Rectal smooth muscle tissue (tissue), 1 donor: ENCODE measurements around the gene OSBPL7.

Experiments used
- H3K27ac ChIP-seq: one replicate; pipeline ENCODE4 v1.7.0; 2013; ENCODE audit warnings: low read depth, low read length, inconsistent platforms
- H3K27me3 ChIP-seq: one replicate; pipeline ENCODE4 v1.7.0; 2013; ENCODE audit warnings: low read length; ENCODE audit not compliant: control insufficient read depth, insufficient read depth
- H3K36me3 ChIP-seq: one replicate; pipeline ENCODE4 v1.7.0; 2013; ENCODE audit warnings: low read length; ENCODE audit not compliant: control insufficient read depth, insufficient read depth
- H3K4me1 ChIP-seq: one replicate; pipeline ENCODE4 v1.7.0; 2013; ENCODE audit warnings: low read length; ENCODE audit not compliant: control insufficient read depth, insufficient read depth
- H3K4me3 ChIP-seq: one replicate; pipeline ENCODE4 v1.7.0; 2013; ENCODE audit warnings: low read length
- H3K9ac ChIP-seq: one replicate; pipeline ENCODE4 v1.7.0; 2013; ENCODE audit warnings: low read length

The OSBPL7 gene

DNA sequence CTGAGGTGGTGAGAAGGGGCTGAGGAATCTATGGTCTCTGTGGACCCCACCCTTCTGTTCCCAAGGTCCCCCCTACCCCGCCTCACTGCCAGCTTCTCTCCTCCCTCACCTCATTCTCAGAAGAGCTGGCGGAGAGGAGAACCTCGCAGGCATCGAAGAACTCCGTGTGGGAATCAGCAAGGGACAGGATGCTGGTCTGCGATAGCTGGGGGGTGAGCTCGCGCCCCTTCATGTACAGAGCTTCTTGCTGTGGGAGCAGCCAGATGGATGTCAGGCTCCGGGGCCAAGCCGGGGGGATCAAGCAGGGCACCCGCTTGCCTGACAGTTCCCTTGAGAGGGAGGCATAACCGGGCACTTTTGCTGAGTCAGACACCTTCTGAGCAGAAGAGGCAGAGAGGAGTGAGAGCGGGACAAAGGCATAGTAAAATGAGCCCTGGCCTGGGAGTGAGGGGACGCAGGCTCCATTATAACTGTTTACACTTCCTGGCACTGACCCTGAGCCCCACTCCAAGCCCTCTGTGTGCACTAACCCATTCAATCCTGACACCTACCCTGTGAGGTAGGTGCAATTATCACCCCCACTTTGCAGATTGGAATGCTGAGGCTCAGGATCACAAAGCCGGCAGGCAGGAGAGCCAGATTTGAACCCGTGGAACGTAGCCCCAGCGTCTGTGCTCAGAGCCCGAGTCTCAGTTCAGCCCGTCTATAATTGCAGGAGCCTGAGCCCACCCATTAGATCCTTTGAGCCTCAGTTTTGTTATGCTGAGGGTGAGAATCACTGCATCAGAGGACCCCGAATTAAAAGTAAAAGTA lies 6.3 kb downstream of the OSBPL7 start:
- Histone ChIP-seq H3K4me1 (no peaks in the 10 kb centered on the region), H3K27ac (no peak overlapping the region), H3K27me3 (no peaks in the 10 kb centered on the region), H3K4me3 (no peak overlapping the region), H3K36me3 (peaks cover 35% of the 10 kb centered on the region), H3K9ac (no peak overlapping the region)

DNA sequence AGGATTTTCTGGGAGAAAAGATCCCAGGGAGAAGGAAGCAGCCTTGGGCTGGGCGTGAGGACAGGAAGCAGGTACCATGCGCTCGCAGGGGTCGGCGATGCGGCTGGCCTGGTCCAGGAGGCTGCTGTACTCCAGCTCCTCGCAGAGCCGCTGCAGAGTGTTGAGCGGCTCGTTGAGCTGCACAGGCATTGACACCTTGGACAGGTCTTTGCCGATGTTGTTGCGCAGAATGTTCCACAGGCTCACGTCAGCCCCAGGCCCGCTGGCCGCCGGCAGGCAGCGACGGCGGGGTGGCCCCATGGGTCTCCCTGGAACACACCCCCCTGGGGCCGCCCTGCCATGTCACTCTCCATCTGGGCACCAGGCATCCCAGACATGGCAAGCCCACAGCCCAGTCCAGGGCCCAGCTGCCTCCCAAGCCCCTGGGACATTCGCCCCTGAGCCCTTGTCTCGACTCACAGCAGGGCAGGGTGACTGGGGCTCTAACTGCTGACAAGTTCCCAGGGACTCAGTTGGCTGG lies 8.0 kb downstream of the OSBPL7 start:
- Histone ChIP-seq H3K27me3 (no peaks in the 10 kb centered on the region), H3K27ac (no peak overlapping the region), H3K36me3 (peaks cover 41% of the 10 kb centered on the region), H3K4me3 (no peak overlapping the region), H3K4me1 (no peaks in the 10 kb centered on the region), H3K9ac (no peak overlapping the region)

DNA sequence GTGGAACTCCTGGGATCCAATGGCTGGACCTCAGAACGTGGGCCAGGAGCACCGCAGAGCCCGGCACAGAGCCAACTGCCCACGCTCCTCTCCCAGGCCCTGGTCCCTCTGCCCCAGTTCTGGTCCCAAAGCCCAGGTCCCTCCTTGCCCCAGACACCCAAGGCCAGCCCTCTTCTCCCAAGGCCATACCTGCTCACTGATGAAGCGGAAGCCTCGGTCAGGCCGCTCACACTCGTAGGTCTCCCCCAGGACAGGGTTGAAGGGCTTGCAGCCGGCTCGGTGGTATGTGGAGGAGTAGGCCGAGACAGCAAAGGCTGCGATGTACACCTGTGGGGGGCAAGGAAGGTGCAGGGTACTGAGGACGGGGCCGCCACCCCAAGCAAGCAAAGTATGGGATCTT lies 8.5 kb downstream of the OSBPL7 start:
- Histone ChIP-seq H3K4me3 (no peak overlapping the region), H3K27me3 (no peaks in the 10 kb centered on the region), H3K9ac (no peak overlapping the region), H3K36me3 (peaks cover 41% of the 10 kb centered on the region), H3K27ac (no peak overlapping the region), H3K4me1 (no peaks in the 10 kb centered on the region)

DNA sequence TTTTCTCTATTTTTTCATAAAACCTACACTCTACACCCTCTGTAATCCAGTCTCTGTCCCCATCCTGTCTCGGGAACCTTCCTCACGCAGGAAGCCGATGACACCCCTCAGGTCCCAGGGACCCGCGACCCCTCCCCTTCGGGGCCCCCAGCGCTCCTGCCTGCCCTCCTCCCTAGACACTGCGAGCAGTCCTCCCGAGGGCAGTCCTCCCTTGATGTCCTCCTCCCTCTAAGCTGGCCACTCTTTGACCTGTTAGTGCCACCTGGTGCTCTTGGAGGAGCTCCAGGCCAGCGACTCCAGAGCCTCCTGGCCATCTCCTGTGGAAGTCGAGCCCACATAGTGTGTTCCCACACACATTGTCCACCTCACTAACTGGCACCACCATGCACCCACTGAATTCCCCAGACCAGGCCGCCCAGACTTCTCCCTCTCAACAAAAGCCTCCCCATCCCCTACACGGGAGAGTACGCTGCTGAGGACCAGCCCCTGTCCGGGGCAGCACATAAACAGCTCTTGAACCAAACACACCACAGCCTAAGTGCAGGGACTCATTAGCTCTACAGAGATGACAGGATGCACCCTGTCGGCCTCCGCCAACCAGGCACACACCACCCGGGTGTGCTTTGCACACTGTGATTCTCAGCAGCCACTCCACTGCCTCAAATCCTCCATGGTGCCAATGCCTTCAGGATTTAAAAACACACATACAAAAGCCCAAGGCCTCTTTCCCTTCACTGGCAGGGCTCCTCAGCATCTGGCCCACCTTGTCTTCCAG lies 9.3 kb downstream of the OSBPL7 start:
- Histone ChIP-seq H3K9ac (no peak overlapping the region), H3K4me1 (no peaks in the 10 kb centered on the region), H3K27me3 (no peaks in the 10 kb centered on the region), H3K27ac (no peak overlapping the region), H3K4me3 (no peak overlapping the region), H3K36me3 (peaks cover 42% of the 10 kb centered on the region)

DNA sequence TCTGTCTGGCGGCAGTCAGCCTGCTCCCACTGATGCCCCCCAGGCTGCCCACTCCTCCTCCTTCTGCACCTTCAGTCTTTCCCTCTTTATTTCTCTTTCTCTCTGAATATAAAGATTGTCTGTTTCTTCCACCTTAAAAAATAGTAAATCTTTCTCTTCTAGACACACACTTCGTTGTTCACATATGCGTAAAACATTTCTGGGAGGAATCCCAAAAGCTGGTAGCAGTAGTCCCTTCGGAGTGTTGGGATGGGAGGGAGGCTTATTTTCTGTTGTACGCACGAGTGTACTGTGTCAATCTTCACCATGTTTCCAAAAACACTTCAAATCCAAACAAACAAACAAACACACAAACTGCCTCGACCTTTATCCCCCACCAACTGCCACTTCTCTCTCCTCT lies 9.9 kb downstream of the OSBPL7 start:
- H3K4me1 ChIP-seq: no peaks in the 10 kb centered on the region
- no peak overlapping the region for H3K4me3 ChIP-seq
- H3K9ac ChIP-seq: no peak overlapping the region
- H3K27me3 ChIP-seq: no peaks in the 10 kb centered on the region
- H3K36me3 ChIP-seq: peaks cover 39% of the 10 kb centered on the region
- H3K27ac ChIP-seq: no peak overlapping the region

DNA sequence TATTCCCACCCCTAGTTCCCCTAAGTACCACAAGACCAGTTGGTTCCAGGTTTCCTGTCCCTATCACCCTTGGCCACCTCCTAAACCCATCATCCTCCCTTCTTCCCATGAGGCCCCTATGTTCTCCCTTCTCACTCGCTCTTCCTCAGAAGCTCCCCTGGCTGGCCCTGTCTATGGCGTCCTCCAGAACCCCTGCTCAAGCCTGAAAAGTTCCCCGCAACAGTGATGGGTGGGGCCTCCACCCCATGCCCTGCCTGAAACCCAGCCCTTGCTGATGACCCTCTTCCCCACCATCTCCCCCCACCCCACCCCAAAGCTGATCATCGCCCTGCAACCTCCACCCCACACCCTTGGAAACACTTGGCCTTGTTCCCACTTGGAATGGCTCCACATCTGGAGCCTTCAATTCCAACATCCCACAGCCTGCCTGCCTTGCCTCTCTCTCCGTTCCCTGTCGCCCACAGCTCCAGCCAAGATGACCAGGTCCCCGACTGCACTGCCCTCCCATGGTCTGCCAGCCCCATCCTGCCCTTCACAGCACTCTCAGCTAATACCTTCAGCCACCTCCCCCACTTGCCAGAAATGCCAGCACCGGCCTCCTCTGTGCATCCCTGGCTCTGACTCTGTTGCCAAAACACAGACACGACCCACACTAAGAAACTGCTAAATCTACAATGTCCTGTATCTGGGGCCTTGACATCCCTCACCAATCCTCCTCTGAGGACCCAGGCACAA lies 10.5 kb downstream of the OSBPL7 start:
- Histone ChIP-seq H3K4me3 (no peak overlapping the region), H3K27ac (no peak overlapping the region), H3K4me1 (no peaks in the 10 kb centered on the region), H3K9ac (no peak overlapping the region), H3K36me3 (peaks cover 33% of the 10 kb centered on the region), H3K27me3 (no peaks in the 10 kb centered on the region)

DNA sequence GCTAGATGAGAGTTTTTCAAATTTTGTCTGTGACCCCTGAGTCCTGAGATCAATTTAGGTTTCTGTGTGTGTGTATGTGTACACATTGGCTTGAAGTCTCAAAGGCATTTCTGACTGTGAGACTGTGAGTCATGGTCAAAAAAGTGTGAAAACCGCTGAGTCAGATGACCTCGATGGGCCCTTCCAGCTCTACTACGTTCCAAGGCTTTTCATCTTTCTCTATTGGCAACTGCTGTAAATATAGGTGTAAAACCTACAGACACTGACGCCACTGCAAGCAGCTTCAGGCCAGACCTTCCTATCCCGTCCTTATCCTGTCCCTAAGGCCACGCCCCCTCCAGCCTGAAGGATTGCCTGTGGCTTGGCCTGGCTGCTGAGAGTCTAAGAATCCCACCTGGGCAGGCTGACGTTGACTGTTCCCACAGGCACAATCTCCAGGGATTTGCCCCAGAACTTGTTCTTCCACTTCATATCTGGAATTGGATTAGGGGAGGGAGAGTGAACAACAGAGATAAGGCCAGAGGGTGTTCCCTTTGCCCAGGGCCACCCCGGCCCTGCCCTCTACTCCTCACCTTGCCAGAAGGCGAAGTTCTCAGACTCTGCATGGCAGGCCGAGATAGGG lies 11.3 kb downstream of the OSBPL7 start:
- H3K4me3 ChIP-seq: no peak overlapping the region
- no peaks in the 10 kb centered on the region for H3K27me3 ChIP-seq
- peaks cover 30% of the 10 kb centered on the region for H3K36me3 ChIP-seq
- H3K4me1 ChIP-seq: no peaks in the 10 kb centered on the region
- H3K9ac ChIP-seq: no peak overlapping the region
- no peak overlapping the region for H3K27ac ChIP-seq

DNA sequence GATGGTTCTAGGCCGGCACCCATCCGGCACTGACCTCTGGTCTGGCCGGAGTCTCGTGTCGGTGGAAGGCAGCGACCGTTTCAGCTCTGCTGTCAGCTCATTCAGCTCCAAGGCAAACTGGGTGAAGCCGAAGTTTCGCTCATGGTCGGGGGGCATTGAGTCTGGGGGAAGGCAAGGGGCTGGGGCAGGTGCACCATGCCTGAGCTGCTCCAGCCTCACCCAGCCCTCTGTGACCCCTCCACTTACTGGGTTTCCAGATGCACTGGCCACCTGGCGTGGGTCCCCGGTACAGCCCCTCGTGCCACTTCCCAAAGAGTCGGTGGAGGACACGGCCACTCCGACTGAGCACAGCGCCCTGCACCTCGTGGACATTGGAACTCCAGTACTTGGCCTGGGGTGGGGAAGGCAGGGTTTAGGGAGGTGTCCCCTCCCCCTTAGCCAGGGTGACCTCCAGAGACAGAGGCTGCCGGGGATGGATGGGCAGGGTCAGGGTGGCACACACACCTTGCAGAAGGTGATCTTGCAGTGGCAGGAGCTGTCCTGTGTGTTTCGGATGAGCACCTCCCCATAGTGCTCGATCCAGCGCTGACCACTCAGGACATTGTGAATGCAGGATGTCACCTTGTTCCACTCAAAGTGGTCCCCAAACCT lies 12.6 kb downstream of the OSBPL7 start:
- Histone ChIP-seq H3K4me3 (no peak overlapping the region), H3K27me3 (no peaks in the 10 kb centered on the region), H3K27ac (no peak overlapping the region), H3K4me1 (no peaks in the 10 kb centered on the region), H3K9ac (no peak overlapping the region), H3K36me3 (peaks cover 30% of the 10 kb centered on the region)

DNA sequence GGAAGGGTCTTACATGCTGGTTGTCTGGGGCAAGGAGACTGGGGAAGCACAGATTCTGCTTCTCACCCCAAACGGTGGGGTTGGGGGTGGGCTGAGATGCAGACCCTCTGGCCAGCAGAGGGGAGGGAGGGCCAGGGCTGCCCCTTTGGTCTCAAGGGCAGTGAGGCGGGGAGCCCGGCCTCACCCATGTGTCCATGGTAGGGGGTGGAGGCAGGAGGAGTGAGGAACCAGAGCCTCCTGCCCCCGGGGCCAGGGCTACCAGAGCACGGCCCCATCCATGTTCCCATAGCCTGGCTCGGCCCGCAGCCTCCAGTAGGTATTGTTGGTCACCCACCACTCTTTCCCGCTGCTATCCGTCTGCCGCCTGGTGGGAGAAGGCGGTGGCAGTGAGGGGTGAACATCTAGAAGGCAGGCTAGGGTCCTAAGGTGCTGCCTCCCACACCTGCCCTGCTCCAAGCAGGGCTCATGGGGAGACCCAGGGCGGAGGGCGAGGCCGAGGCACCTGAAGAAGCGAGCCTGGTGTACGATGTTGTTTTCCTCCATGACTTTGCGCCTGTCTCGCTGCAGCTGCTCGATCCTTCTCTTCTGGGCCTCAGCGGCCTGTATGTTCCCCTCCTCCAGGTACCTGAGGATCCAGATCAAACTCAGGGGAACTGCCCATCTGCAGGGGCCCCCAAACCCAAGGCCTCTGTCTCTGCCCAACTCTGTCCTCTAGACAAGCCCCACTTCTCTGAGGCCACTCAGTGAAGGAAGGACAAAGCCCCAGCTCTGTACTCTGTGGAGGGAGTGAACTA lies 13.4 kb downstream of the OSBPL7 start:
- Histone ChIP-seq H3K27me3 (no peaks in the 10 kb centered on the region), H3K9ac (no peak overlapping the region), H3K4me3 (no peak overlapping the region), H3K4me1 (no peaks in the 10 kb centered on the region), H3K27ac (no peak overlapping the region), H3K36me3 (peaks cover 26% of the 10 kb centered on the region)

DNA sequence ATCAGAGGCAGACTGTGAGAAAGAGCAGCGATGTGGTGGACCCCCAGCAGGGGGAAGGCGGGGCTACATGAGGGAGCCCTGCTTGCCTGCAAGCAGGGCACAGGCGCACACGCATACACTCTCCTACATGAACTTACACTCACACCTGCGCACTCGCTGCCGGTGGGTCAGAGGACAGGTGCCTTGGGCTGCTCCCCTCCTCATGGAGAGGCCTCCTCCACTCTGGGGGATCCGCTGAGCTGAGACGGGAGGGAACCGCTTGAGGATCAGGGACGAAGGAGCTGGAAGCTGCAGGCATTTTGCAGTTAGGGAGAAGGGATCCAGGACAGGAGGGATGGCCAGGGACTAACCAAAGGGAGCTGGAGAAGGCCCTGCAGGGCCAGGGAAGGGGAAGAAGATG lies 14.2 kb downstream of the OSBPL7 start:
- H3K36me3 ChIP-seq: peaks cover 24% of the 10 kb centered on the region
- H3K27me3 ChIP-seq: no peaks in the 10 kb centered on the region
- H3K4me1 ChIP-seq: no peaks in the 10 kb centered on the region
- H3K4me3 ChIP-seq: no peak overlapping the region
- no peak overlapping the region for H3K9ac ChIP-seq
- no peak overlapping the region for H3K27ac ChIP-seq

DNA sequence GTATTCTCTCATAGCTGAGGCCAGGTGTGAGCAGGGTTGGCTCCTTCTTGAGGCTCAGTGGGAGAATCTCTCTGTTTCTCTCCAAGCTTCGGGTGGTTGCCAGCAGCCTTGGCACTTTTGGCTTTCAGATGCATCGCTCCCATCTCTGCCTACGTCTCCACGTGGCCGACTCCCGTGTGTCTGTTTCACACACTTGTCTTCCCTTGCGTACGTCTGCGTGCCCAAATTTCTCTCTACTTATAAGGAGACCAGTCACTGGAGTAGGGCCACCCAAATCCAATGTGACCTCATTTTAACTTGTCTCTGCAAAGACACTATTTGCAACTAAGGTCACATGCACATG lies 14.7 kb downstream of the OSBPL7 start:
- peaks cover 20% of the 10 kb centered on the region for H3K36me3 ChIP-seq
- H3K27me3 ChIP-seq: no peaks in the 10 kb centered on the region
- H3K4me3 ChIP-seq: no peak overlapping the region
- no peaks in the 10 kb centered on the region for H3K4me1 ChIP-seq
- no peak overlapping the region for H3K27ac ChIP-seq
- H3K9ac ChIP-seq: no peak overlapping the region
